ENCODE measurements around the gene GRAMD2B. TPM values are rescaled to one million over a fixed set of nuclear protein-coding genes. Genes with fewer than 3 reads are reported as not detected.

Gene GRAMD2B
- total and polyA plus RNA-seq, 7 donors = 1.3 to 8.0 (median 2.9) TPM

DNA sequence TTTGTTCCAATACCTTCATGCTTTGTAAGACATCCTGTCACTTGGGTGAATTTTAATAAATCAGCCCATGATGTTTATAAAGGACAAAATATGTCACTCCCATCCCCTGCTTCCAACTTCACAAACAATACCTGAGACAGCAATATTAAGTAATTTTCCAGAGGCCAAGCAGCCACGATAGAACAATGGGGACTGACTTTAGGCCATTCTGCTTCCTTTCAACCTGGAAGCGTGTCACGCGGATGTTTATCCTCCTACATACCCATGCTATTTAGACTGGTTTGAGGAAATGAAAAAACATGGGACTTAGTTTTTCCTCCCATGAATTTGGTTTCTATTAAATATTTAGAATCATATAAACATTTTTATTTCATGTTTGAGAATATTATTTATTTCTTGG is 82.9 kb downstream of the GRAMD2B start:
- no peak for DNase-seq
- Histone ChIP-seq H3K4me1 (no peaks in the 10 kb centered on the region), H3K9me3 (no peaks in the 10 kb centered on the region), H3K27ac (no peak overlapping the region), H3K4me3 (no peak overlapping the region), H3K27me3 (ENCODE audit: insufficient read depth in 3 of 3, low read length in 2 of 3) (no peaks in the 10 kb centered on the region), H3K36me3 (ENCODE audit: insufficient read depth in 1 of 2, low read depth in 1 of 2) (no peaks in the 10 kb centered on the region)
- no peak for ATAC-seq
- intact Hi-C loops (cut with DNase I) = no loop called here
- 76 to 77% (median 77%) methylated on average over 4 of the region's 4 CpGs for WGBS, 3 donors
- no peak for TF ChIP-seq CTCF (IDR thresholded peaks at IDR 0.05)

DNA sequence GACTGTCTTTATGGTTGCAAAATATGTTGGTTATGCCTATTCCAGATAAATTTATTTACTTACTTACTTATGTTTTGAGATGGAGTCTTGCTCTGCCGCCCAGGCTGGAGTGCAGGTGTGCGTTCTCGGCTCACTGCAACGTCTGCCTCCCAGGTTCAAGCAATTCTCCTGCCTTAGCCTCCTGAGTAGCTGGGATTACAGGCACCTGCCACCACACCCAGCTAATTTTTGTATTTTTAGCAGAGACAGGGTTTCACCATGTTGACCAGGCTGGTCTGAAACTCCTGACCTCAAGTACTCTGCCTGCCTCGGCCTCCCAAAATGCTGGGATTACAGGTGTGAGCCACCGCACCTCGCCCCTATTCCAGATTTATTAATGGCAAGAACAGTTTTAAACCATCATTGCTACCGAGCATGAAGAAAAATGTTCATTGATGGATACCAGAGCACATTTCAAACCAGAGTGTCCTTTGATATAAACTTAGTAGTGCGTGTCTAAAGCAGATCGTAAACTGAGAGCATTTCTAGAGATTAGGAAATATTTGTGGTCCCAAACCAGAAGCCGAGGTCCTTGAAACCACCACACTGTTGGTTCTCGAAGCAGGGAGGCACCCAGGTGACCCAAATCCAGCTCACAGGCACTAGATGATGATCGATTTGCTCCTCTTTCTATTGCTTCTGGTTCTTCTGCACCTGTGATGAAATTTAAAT is 85.2 kb downstream of the GRAMD2B start:
- no peak for DNase-seq
- no peak overlapping the region for H3K4me3 ChIP-seq
- H3K9me3 ChIP-seq = no peaks in the 10 kb centered on the region
- H3K4me1 ChIP-seq = no peaks in the 10 kb centered on the region
- peak in 1 of 4 donors; percentile 15 for ATAC-seq
- intact Hi-C loops (cut with DNase I) = no loop called here
- H3K27ac ChIP-seq = no peak overlapping the region
- no peaks in the 10 kb centered on the region for H3K36me3 ChIP-seq (ENCODE audit: insufficient read depth in 1 of 2, low read depth in 1 of 2)
- H3K27me3 ChIP-seq (ENCODE audit: insufficient read depth in 3 of 3, low read length in 2 of 3) = no peaks in the 10 kb centered on the region
- WGBS, 3 donors = 82 to 85% (median 83%) methylated on average over 13 of the region's 13 CpGs
- no peak for TF ChIP-seq CTCF (IDR thresholded peaks at IDR 0.05)

- ATAC-seq = peak in 3 of 4 donors; percentile 66 to 78 (median 73)
- Histone ChIP-seq H3K36me3 (ENCODE audit: insufficient read depth in 1 of 2, low read depth in 1 of 2) (no peaks in the 10 kb centered on the region), H3K9me3 (no peaks in the 10 kb centered on the region), H3K27ac (no peak overlapping the region), H3K27me3 (ENCODE audit: insufficient read depth in 3 of 3, low read length in 2 of 3) (no peaks in the 10 kb centered on the region), H3K4me3 (no peak overlapping the region), H3K4me1 (no peaks in the 10 kb centered on the region)
- no peak for TF ChIP-seq CTCF (IDR thresholded peaks at IDR 0.05)
- DNase-seq = no peak
- intact Hi-C loops (cut with DNase I) = no loop called here
Measured at GRCh38 chr5:126508962-126509279, 85.7 kb downstream of the GRAMD2B start.

- no peaks in the 10 kb centered on the region for H3K36me3 ChIP-seq (ENCODE audit: insufficient read depth in 1 of 2, low read depth in 1 of 2)
- DNase-seq = no peak
- 52 to 81% (median 67%) methylated on average over 5 of the region's 5 CpGs for WGBS, 3 donors
- TF ChIP-seq CTCF (IDR thresholded peaks at IDR 0.05) = no peak
- H3K4me1 ChIP-seq = no peaks in the 10 kb centered on the region
- no peak overlapping the region for H3K27ac ChIP-seq
- ATAC-seq = peak in 2 of 4 donors; percentile 29 to 44
- H3K4me3 ChIP-seq = no peak overlapping the region
- no peaks in the 10 kb centered on the region for H3K27me3 ChIP-seq (ENCODE audit: insufficient read depth in 3 of 3, low read length in 2 of 3)
- no peaks in the 10 kb centered on the region for H3K9me3 ChIP-seq
- intact Hi-C loops (cut with DNase I) = no loop called here
Measured at GRCh38 chr5:126509339-126509738, 86.1 kb downstream of the GRAMD2B start.

DNA sequence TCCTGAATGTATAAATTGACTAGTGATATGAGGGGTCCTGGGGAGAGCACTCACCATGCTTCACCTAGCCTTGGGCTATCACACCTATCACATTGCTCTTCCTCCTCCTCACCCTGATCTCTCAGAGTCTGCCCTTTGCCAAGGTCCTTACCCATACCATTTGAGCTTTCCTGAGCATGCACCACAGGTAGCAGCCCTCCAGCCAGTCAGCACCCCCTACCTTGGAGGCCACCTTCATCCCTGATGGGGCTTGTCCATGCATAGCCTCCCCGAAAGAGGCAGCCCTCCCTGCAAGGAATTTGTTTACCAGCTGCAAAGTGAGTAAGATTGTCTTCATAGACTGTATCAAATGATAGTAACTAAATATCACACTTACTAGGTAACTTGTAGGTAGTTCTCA is 88.8 kb downstream of the GRAMD2B start:
- Histone ChIP-seq H3K4me3 (no peak overlapping the region), H3K36me3 (ENCODE audit: insufficient read depth in 1 of 2, low read depth in 1 of 2) (no peaks in the 10 kb centered on the region), H3K27ac (no peak overlapping the region), H3K27me3 (ENCODE audit: insufficient read depth in 3 of 3, low read length in 2 of 3) (no peaks in the 10 kb centered on the region), H3K4me1 (no peaks in the 10 kb centered on the region), H3K9me3 (no peaks in the 10 kb centered on the region)
- no peak for TF ChIP-seq CTCF (IDR thresholded peaks at IDR 0.05)
- no peak for ATAC-seq
- no peak for DNase-seq
- intact Hi-C loops (cut with DNase I) = no loop called here
- WGBS, 3 donors = 93 to 100% (median 97%) methylated on average over 1 of the region's 1 CpG

All from psoas muscle (tissue), 8 donors.